Heart left ventricle (tissue), 16 donors: Measurements from ENCODE around the gene MOCS3. TPM values are rescaled to one million over a fixed set of nuclear protein-coding genes. Genes with fewer than 3 reads are reported as not detected.
A peak's percentile ranks its signal among the peaks of the same experiment; 100 is the strongest.

ENCODE experiments used
- ATAC-seq, 4 donors: fragments of 200-7000 bp; cut with Tn5 transposase; one replicate each; pipeline ENCODE4 v1.9.1; 2020 to 2022; ENCODE audit warnings: moderate library complexity in 4 of 4, mild to moderate bottlenecking in 3 of 4, moderate number of reproducible peaks in 1 of 4
- DNase-seq, 5 donors: peaks; one replicate each; pipeline ENCODE4 v3.0.0-alpha.2; 2020
- H3K27ac ChIP-seq, 12 donors: fragments of 200-600 bp; sonication (generic) in 4 of 12; one replicate each; pipeline versions ENCODE4 v1.5.0 to v1.8.0; 2016 to 2022; ENCODE audit warnings: mild to moderate bottlenecking in 2 of 12
- H3K27me3 ChIP-seq, 9 donors: fragments of 200-600 bp; sonication (generic) in 2 of 9; one replicate each; pipeline versions ENCODE4 v1.5.1 to v1.8.0; 2016 to 2022; ENCODE audit warnings: mild to moderate bottlenecking in 3 of 9
- H3K36me3 ChIP-seq, 9 donors: fragments of 200-600 bp; sonication (generic) in 2 of 9; one replicate each; pipeline versions ENCODE4 v1.5.0 to v1.8.0; 2018 to 2022; ENCODE audit warnings: mild to moderate bottlenecking in 2 of 9
- H3K4me1 ChIP-seq, 12 donors: fragments of 200-600 bp; sonication (generic) in 4 of 12; one replicate each; pipeline versions ENCODE4 v1.5.0 to v1.8.0; 2016 to 2022; ENCODE audit warnings: mild to moderate bottlenecking in 3 of 12
- H3K4me3 ChIP-seq, 12 donors: fragments of 200-600 bp; sonication (generic) in 4 of 12; one replicate each; pipeline versions ENCODE4 v1.5.0 to v1.8.0; 2017 to 2022; ENCODE audit warnings: mild to moderate bottlenecking in 9 of 12, moderate library complexity in 4 of 12
- H3K9me3 ChIP-seq, 12 donors: fragments of 200-600 bp; sonication (generic) in 4 of 12; one replicate each; pipeline versions ENCODE4 v1.5.0 to v1.8.0; 2016 to 2022; ENCODE audit warnings: mild to moderate bottlenecking in 1 of 12
- CTCF ChIP-seq, 12 donors: fragments of 200-600 bp; sonication (generic) in 4 of 12; IDR thresholded peaks; one replicate each; pipeline versions ENCODE4 v1.5.0 to v1.8.0; 2018 to 2022; ENCODE audit warnings: antibody characterized with exemption in 12 of 12, mild to moderate bottlenecking in 5 of 12
- POLR2A ChIP-seq, 2 donors: fragments of 450-650 bp; IDR thresholded peaks; one replicate each; pipeline ENCODE4 v1.6.1; 2017; ENCODE audit warnings: antibody characterized with exemption in 2 of 2, mild to moderate bottlenecking in 2 of 2, moderate library complexity in 2 of 2
- WGBS, 4 donors: extraction: QIAGEN DNeasy Blood & Tissue Kit in 2 of 4; methylation state at CpG; one replicate each; pipeline versions ENCODE4 v1.1.5 to v1.1.7; 2013 to 2018; 5-methylcytosine and 5-hydroxymethylcytosine counted together
- intact Hi-C, 10 donors: fragments of 100-400 bp; cut with DNase I; formaldehyde crosslinking; loops; one replicate each; pipeline versions ENCODE4 v1.11.1 to v1.14.2; 2022
- polyA plus RNA-seq, 2 donors: library from polyadenylated mRNA; stranded (reverse); fragments of 200-250 nt; gene quantifications; one replicate each; pipeline ENCODE4 v1.2.3, GENCODE V29; 2013
- total RNA-seq, 9 donors: library from RNA; depleted of rRNA in 2 of 9; stranded (reverse); fragments of >200 nt in 2 of 9; fragmentation: NEBNext Ultra II Directional in 3 of 9; extraction: Animal tissue kit (Norgen Biotek cat#: 25700) in 3 of 9; gene quantifications; one replicate each; pipeline versions ENCODE4 v1.1.0 to v1.2.4, GENCODE V29; 2016 to 2023
- donor health status: ischemic (EF 13 %, LVEDD 7.1; RV severe dilation, severe dysfunction).
- donor health status: healthy with polysubstance abuse.
- donor health status: DM: no; HTN: yes; CAD: no.
- donor health status: DM: no; HTN: no; CAD: no.
- donor health status: ischemic (EF 25% LVEDD 6.9; RV normal size, moderate dysfunction).
- donor health status: ischemic (EF 25% LVEDD 5.7; RV mildly dilated, moderate dysfunction).
- donor health status: healthy.
- donor health status: DM: yes; HTN: yes; CAD: no.
- donor health status: ischemic (EF 35%, LVEDD 5.7; RV mildly dilated, moderate dysfunction).
- donor health status: nonischemic (EF 11% LVEDD 7.7; RV severe dilation, severe dysfunction).
- donor health status: DM: yes; HTN: yes; CAD: no.
- donor health status: PGD.
- donor health status: ischemic (EF 29% LVEDD 5.4; RV normal size, mild dysfunction).
- donor health status: nonischemic (EF 23%, LVEDD 6.1; RV moderate dilation, normal function).

Gene MOCS3
- total and polyA plus RNA-seq, 11 donors: 1.2 to 3.9 (median 2.8) TPM

- no peak overlapping the region for H3K4me3 ChIP-seq
- peaks cover 3 to 36% (median 27%) of the 10 kb centered on the region in 12 donors for H3K4me1 ChIP-seq
- ATAC-seq (no peak), DNase-seq (no peak)
- peaks cover 0 to 67% (median 64%) of the 10 kb centered on the region in 9 donors for H3K36me3 ChIP-seq
- no peaks in the 10 kb centered on the region for H3K27me3 ChIP-seq
- TF ChIP-seq POLR2A (IDR thresholded peaks at IDR 0.05) (no peak), CTCF (IDR thresholded peaks at IDR 0.05) (no peak)
- intact Hi-C loops: no loop called here
- no peak overlapping the region for H3K27ac ChIP-seq
- H3K9me3 ChIP-seq: no peaks in the 10 kb centered on the region
Measured at GRCh38 chr20:50953821-50954220, 4.8 kb upstream of the MOCS3 start.

GRCh38 chr20:50957276-50957675 lies 1.3 kb upstream of the MOCS3 start:
- intact Hi-C loops: loop anchor here in 1 of 10 donors (5.0 kb wide), 1 partner anchor 165 kb away; no protein-coding TSS in a partner anchor
- TF ChIP-seq POLR2A (IDR thresholded peaks at IDR 0.05) (no peak), CTCF (IDR thresholded peaks at IDR 0.05) (no peak)
- Histone ChIP-seq H3K27ac (peak overlapping the region in 10 of 12 donors; percentile 86 to 98 (median 93)), H3K27me3 (no peaks in the 10 kb centered on the region), H3K36me3 (peaks cover 0 to 46% (median 39%) of the 10 kb centered on the region in 9 donors), H3K4me3 (peak overlapping the region; percentile 70 to 97 (median 92)), H3K4me1 (peaks cover 5 to 58% (median 45%) of the 10 kb centered on the region in 12 donors), H3K9me3 (peaks cover 0 to 5% (median 0%) of the 10 kb centered on the region in 12 donors)
- DNase-seq: no peak
- WGBS, 4 donors: 13 to 17% (median 15%) methylated on average over 7 of the region's 7 CpGs
- ATAC-seq: peak in 3 of 4 donors; percentile 14 to 61 (median 38)

- DNase-seq (peak; percentile 89 to 92 (median 92)), ATAC-seq (peak; percentile 83 to 91 (median 86))
- no peak for TF ChIP-seq CTCF (IDR thresholded peaks at IDR 0.05)
- TF ChIP-seq POLR2A (IDR thresholded peaks at IDR 0.05): peak in 1 of 2 donors; percentile 69
- H3K36me3 ChIP-seq: peaks cover 0 to 41% (median 32%) of the 10 kb centered on the region in 9 donors
- peaks cover 5 to 58% (median 45%) of the 10 kb centered on the region in 12 donors for H3K4me1 ChIP-seq
- intact Hi-C loops: loop anchor here in 4 of 10 donors (1.0 to 5.0 kb wide), 3 partner anchors 27 to 166 kb away; partner anchors contain the start of gene ADNP (in 3 of the 4)
- H3K4me3 ChIP-seq: peak within 1 kb of the TSS; percentile 70 to 97 (median 92)
- peak within 1 kb of the TSS; percentile 86 to 98 (median 92) for H3K27ac ChIP-seq
- WGBS, 4 donors: 0 to 1% (median 0%) methylated on average over 34 to 52 of the region's 52 CpGs
- peaks cover 0 to 7% (median 0%) of the 10 kb centered on the region in 12 donors for H3K9me3 ChIP-seq
- H3K27me3 ChIP-seq: no peaks in the 10 kb centered on the region
Measured at GRCh38 chr20:50957798-50958614, 612 bp upstream of the MOCS3 start, which contains the start of gene DPM1. Gene DPM1, minus strand, starts transcription at chr20:50958532. Its CDS starts 9 bp downstream, at chr20:50958523.
